HepG2 (cell line): ENCODE results near the gene MCM3AP. TPM values are rescaled to one million over a fixed set of nuclear protein-coding genes. Genes with fewer than 3 reads are reported as not detected.

Source experiments
- EZH2 ChIP-seq: conservative IDR thresholded peaks from 2 replicates; pipeline ENCODE4 v1.6.1; 2012; ENCODE audit warnings: mild to moderate bottlenecking, low read depth, low read length, moderate library complexity
- HMG20A ChIP-seq: IDR thresholded peaks from 2 replicates; pipeline ENCODE4 v1.6.1; 2016; ENCODE audit warnings: borderline replicate concordance
- HNRNPH1 ChIP-seq: fragments of 200-400 bp; formaldehyde crosslinking; optimal IDR thresholded peaks from 2 replicates; pipeline ENCODE3; 2017; ENCODE audit warnings: mild to moderate bottlenecking, low read depth, low read length
- JDP2 ChIP-seq: sonication (generic); formaldehyde crosslinking; IDR thresholded peaks from 2 replicates; pipeline ENCODE4 v1.8.1; 2022; ENCODE audit warnings: missing genetic modification reagents, borderline replicate concordance
- KMT2A ChIP-seq: sonication (generic); formaldehyde crosslinking; IDR thresholded peaks from 2 replicates; pipeline ENCODE4 v1.4.0; 2020; ENCODE audit warnings: missing genetic modification reagents
- ONECUT2 ChIP-seq: sonication (generic); formaldehyde crosslinking; IDR thresholded peaks from 2 replicates; pipeline ENCODE4 v1.4.0; 2020; ENCODE audit warnings: missing genetic modification reagents
- POLR2AphosphoS5 ChIP-seq: IDR thresholded peaks from 2 replicates; pipeline ENCODE4 v1.6.1; 2012; ENCODE audit warnings: low read depth, low read length
- SMARCC2 ChIP-seq: fragments of 450-650 bp; IDR thresholded peaks from 2 replicates; pipeline ENCODE4 v1.6.1; 2017; ENCODE audit warnings: antibody characterized with exemption, mild to moderate bottlenecking
- SMYD3 ChIP-seq: sonication (generic); formaldehyde crosslinking; IDR thresholded peaks from 2 replicates; pipeline ENCODE4 v1.8.1; 2023; ENCODE audit warnings: mild to moderate bottlenecking, missing genetic modification reagents
- TARDBP ChIP-seq: sonication (generic); formaldehyde crosslinking; IDR thresholded peaks from 2 replicates; pipeline ENCODE4 v1.8.0; 2022; ENCODE audit warnings: mild to moderate bottlenecking, missing genetic modification reagents
- ZFAT ChIP-seq: sonication (generic); formaldehyde crosslinking; conservative IDR thresholded peaks from 2 replicates; pipeline ENCODE4 v1.8.1; 2023; ENCODE audit warnings: missing genetic modification reagents, inconsistent platforms
- ZFP82 ChIP-seq: sonication (generic); formaldehyde crosslinking; IDR thresholded peaks from 2 replicates; pipeline ENCODE4 v1.5.1; 2020; ENCODE audit warnings: mild to moderate bottlenecking, missing genetic modification reagents, borderline replicate concordance
- ZNF20 ChIP-seq: sonication (generic); formaldehyde crosslinking; IDR thresholded peaks from 2 replicates; pipeline ENCODE4 v1.4.0; 2020; ENCODE audit warnings: mild to moderate bottlenecking, moderate library complexity, missing genetic modification reagents
- ZNF225 ChIP-seq: sonication (generic); formaldehyde crosslinking; IDR thresholded peaks from 2 replicates; pipeline ENCODE4 v1.4.0; 2020; ENCODE audit warnings: mild to moderate bottlenecking, missing genetic modification reagents
- ZNF350 ChIP-seq: sonication (generic); formaldehyde crosslinking; IDR thresholded peaks from 2 replicates; pipeline ENCODE4 v1.4.0; 2020; ENCODE audit warnings: mild to moderate bottlenecking, low read depth, missing genetic modification reagents, borderline replicate concordance
- ZNF672 ChIP-seq: sonication (generic); formaldehyde crosslinking; IDR thresholded peaks from 2 replicates; pipeline ENCODE4 v1.8.1; 2022; ENCODE audit warnings: missing genetic modification reagents
- polyA plus RNA-seq, 8 experiments: library from polyadenylated mRNA; depleted of rRNA in 3 of 8; stranded (reverse) in 7 of 8; unstranded in 1 of 8; fragments of >200 nt; fragmentation: Illumina TruSeq in 4 of 8; extraction: Trizol in 4 of 8; gene quantifications; 2 replicates each; pipeline versions ENCODE4 v1.2.1 to v1.2.3, GENCODE V29; 2011 to 2016; ENCODE audit warnings: low read depth in 4 of 8, missing spikeins in 1 of 8, mixed read lengths in 1 of 8; ENCODE audit not compliant: insufficient read depth in 1 of 8
- total RNA-seq, 5 experiments: library from RNA; depleted of rRNA; stranded (reverse); fragments of >200 nt; fragmentation: Illumina TruSeq; extraction: Trizol; gene quantifications; 2 replicates each; pipeline ENCODE4 v1.2.3, GENCODE V29; 2016; ENCODE audit warnings: low read depth in 1 of 5
- TF ChIP-seq, protein P1 (sequence below): sonication (generic); formaldehyde crosslinking; IDR thresholded peaks from 2 replicates; pipeline ENCODE4 v1.5.0; 2020; ENCODE audit warnings: mild to moderate bottlenecking, missing genetic modification reagents
- TF ChIP-seq, protein P2 (sequence below): sonication (generic); formaldehyde crosslinking; IDR thresholded peaks from 2 replicates; pipeline ENCODE4 v1.5.1; 2020; ENCODE audit warnings: missing genetic modification reagents, mild to moderate bottlenecking, borderline replicate concordance
- TF ChIP-seq, protein P3 (sequence below): sonication (generic); formaldehyde crosslinking; IDR thresholded peaks from 2 replicates; pipeline ENCODE4 v1.4.0; 2020; ENCODE audit warnings: missing genetic modification reagents

Gene MCM3AP
- total and polyA plus RNA-seq, 2 of the 13 experiments (the other 11 are each of a cell fraction or from before 2014, with no cell fraction given) = 27.0 to 54.7 TPM

DNA sequence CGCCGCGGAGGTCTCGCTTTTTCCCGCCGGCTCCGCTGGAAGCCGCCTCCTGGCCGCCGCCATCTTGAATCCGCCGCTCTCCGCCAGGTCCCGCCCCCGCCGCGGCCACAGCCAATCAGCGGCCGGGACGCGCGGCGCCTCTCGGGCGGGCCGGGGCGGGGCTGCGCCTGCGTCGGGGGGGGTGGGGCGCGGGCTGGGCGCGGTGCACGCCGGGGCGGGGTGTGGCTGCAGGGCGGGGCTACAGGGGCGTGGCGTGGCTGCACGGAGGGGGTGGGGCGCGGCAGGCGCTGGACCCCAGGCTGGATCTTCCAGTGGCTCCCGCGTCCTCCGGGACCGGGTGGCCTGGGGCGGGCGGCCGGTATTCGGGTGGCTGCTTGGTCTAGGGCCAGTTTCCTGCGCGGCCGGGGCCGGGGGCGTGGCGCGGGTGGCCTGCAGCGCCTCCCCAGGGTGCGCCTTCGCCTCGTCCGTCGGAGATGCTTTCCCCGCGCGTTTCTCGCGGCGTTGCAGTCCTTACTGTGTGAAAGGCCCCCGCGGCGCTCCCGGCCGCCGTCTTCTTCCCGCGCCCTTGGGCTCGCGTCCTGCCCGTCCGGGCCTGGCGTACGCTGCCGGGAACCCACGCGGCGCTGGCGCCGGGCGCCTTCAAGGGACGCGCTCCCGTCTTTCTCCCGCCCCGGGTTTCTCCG is 39.1 kb upstream of the MCM3AP start (continued):
- TF ChIP-seq, protein P1, sequence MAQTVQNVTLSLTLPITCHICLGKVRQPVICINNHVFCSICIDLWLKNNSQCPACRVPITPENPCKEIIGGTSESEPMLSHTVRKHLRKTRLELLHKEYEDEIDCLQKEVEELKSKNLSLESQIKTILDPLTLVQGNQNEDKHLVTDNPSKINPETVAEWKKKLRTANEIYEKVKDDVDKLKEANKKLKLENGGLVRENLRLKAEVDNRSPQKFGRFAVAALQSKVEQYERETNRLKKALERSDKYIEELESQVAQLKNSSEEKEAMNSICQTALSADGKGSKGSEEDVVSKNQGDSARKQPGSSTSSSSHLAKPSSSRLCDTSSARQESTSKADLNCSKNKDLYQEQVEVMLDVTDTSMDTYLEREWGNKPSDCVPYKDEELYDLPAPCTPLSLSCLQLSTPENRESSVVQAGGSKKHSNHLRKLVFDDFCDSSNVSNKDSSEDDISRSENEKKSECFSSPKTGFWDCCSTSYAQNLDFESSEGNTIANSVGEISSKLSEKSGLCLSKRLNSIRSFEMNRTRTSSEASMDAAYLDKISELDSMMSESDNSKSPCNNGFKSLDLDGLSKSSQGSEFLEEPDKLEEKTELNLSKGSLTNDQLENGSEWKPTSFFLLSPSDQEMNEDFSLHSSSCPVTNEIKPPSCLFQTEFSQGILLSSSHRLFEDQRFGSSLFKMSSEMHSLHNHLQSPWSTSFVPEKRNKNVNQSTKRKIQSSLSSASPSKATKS (CRISPR knock-in tag) = no peak
- TF ChIP-seq HMG20A (CRISPR knock-in tag) = no peak
- TF ChIP-seq ZNF672 (CRISPR knock-in tag) = no peak
- TF ChIP-seq TARDBP (CRISPR knock-in tag) = no peak
- no peak for TF ChIP-seq KMT2A (CRISPR knock-in tag)
- 0 out of 2 replicates have a peak, but pooled peaks have one; percentile 8 for TF ChIP-seq ZNF350
- TF ChIP-seq, protein P2, sequence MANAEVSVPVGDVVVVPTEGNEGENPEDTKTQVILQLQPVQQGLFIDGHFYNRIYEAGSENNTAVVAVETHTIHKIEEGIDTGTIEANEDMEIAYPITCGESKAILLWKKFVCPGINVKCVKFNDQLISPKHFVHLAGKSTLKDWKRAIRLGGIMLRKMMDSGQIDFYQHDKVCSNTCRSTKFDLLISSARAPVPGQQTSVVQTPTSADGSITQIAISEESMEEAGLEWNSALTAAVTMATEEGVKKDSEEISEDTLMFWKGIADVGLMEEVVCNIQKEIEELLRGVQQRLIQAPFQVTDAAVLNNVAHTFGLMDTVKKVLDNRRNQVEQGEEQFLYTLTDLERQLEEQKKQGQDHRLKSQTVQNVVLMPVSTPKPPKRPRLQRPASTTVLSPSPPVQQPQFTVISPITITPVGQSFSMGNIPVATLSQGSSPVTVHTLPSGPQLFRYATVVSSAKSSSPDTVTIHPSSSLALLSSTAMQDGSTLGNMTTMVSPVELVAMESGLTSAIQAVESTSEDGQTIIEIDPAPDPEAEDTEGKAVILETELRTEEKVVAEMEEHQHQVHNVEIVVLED (CRISPR knock-in tag) = no peak
- 0 out of 2 replicates have a peak, but pooled peaks have one; percentile 76 for TF ChIP-seq ZFP82 (CRISPR knock-in tag)
- no peak for TF ChIP-seq ZFAT (CRISPR knock-in tag)
- TF ChIP-seq, protein P3, sequence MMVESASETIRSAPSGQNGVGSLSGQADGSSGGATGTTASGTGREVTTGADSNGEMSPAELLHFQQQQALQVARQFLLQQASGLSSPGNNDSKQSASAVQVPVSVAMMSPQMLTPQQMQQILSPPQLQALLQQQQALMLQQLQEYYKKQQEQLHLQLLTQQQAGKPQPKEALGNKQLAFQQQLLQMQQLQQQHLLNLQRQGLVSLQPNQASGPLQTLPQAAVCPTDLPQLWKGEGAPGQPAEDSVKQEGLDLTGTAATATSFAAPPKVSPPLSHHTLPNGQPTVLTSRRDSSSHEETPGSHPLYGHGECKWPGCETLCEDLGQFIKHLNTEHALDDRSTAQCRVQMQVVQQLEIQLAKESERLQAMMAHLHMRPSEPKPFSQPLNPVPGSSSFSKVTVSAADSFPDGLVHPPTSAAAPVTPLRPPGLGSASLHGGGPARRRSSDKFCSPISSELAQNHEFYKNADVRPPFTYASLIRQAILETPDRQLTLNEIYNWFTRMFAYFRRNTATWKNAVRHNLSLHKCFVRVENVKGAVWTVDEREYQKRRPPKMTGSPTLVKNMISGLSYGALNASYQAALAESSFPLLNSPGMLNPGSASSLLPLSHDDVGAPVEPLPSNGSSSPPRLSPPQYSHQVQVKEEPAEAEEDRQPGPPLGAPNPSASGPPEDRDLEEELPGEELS (CRISPR knock-in tag) = 0 out of 2 replicates have a peak, but pooled peaks have one; percentile 9
- peak; percentile 46; the same call in 1 of the 2 replicates for TF ChIP-seq POLR2AphosphoS5
- no peak for TF ChIP-seq JDP2 (CRISPR knock-in tag)
- TF ChIP-seq SMYD3 = no peak
- no peak for TF ChIP-seq ONECUT2 (CRISPR knock-in tag)
- TF ChIP-seq HNRNPH1 = no peak
- TF ChIP-seq EZH2 = no peak
- no peak for TF ChIP-seq ZNF20 (CRISPR knock-in tag)
- TF ChIP-seq ZNF225 (CRISPR knock-in tag) = no peak
- no peak for TF ChIP-seq SMARCC2
